Kidney (tissue), 14 donors: ENCODE results near the gene NTN4. TPM values are rescaled to one million over a fixed set of nuclear protein-coding genes. Genes with fewer than 3 reads are reported as not detected.

Experiments
- DNase-seq, 5 donors: peaks; one replicate each; pipeline ENCODE4 v3.0.0-alpha.2; 2013 to 2020
- FAIRE-seq: peaks from 2 replicates; lab custom pipeline; 2012; peaks lifted over from hg19 to GRCh38; lab: Jason Lieb, UNC
- H3K27ac ChIP-seq, 2 donors: one replicate each; pipeline ENCODE4 v1.7.0; 2013; ENCODE audit warnings: low read depth in 2 of 2, low read length in 2 of 2, inconsistent platforms in 1 of 2
- H3K27me3 ChIP-seq: one replicate; pipeline ENCODE4 v1.7.1; 2013; ENCODE audit warnings: low read length, inconsistent platforms; ENCODE audit not compliant: control insufficient read depth, insufficient read depth
- H3K36me3 ChIP-seq, 3 donors: one replicate each; pipeline versions ENCODE4 v1.7.0 to v1.7.1; 2013; ENCODE audit warnings: low read length in 3 of 3, control low read depth in 1 of 3, inconsistent platforms in 1 of 3; ENCODE audit not compliant: insufficient read depth in 3 of 3, control insufficient read depth in 2 of 3
- H3K4me1 ChIP-seq, 3 donors: one replicate each; pipeline versions ENCODE4 v1.7.0 to v1.7.1; 2013; ENCODE audit warnings: low read length in 3 of 3, inconsistent platforms in 1 of 3, low read depth in 1 of 3; ENCODE audit not compliant: control insufficient read depth in 2 of 3, insufficient read depth in 2 of 3
- H3K4me3 ChIP-seq, 3 donors: one replicate each; pipeline versions ENCODE4 v1.7.0 to v1.8.1; 2013; ENCODE audit warnings: low read length in 3 of 3, control low read depth in 1 of 3, inconsistent platforms in 1 of 3
- H3K9ac ChIP-seq, 3 donors: one replicate each; pipeline versions ENCODE4 v1.7.0 to v1.7.1; 2013; ENCODE audit warnings: low read length in 3 of 3, control low read depth in 1 of 3, inconsistent platforms in 1 of 3
- H3K9me3 ChIP-seq, 3 donors: one replicate each; pipeline versions ENCODE4 v1.7.0 to v1.7.1; 2013; ENCODE audit warnings: low read length in 3 of 3, control low read depth in 1 of 3, inconsistent platforms in 1 of 3; ENCODE audit not compliant: control insufficient read depth in 2 of 3, insufficient read depth in 1 of 3
- intact Hi-C: fragments of 100-400 bp; cut with DNase I; formaldehyde crosslinking; loops from one replicate; pipeline ENCODE4 v1.11.1; 2022
- polyA plus RNA-seq: library from polyadenylated mRNA; stranded (reverse); fragments of 350-450 nt; fragmentation: Illumina TruSeq; extraction: RNeasy Lipid Tissue Mini Kit (QIAGEN cat#74804); gene quantifications from one replicate; pipeline ENCODE4 v1.2.3, GENCODE V29; 2014; ENCODE audit warnings: low read depth, low replicate concordance; ENCODE audit not compliant: insufficient read depth
- total RNA-seq: library from RNA; stranded (reverse); fragmentation: NEBNext Ultra II Directional; extraction: Animal tissue kit (Norgen Biotek cat#: 25700); gene quantifications from one replicate; pipeline ENCODE4 v1.2.1, GENCODE V29; 2021
- TF ChIP-seq, protein P1 (sequence below): IDR thresholded peaks from 3 replicates; pipeline ENCODE4 v1.5.1; 2012; ENCODE audit warnings: mild to moderate bottlenecking, moderate library complexity, borderline replicate concordance; ENCODE audit not compliant: insufficient read depth; ENCODE audit errors: extremely low read depth
- donor health status: control.
- donor health status: control.
- donor health status: control.
- donor health status: control.
- donor health status: control.
- donor health status: DM: yes; HTN: yes; CAD: no.
- donor health status: Normal renal cell carcinoma (clear cell type).

NTN4 gene
- total and polyA plus RNA-seq, 2 donors from 2014 or later, result 71.0 to 83.2 TPM

DNA sequence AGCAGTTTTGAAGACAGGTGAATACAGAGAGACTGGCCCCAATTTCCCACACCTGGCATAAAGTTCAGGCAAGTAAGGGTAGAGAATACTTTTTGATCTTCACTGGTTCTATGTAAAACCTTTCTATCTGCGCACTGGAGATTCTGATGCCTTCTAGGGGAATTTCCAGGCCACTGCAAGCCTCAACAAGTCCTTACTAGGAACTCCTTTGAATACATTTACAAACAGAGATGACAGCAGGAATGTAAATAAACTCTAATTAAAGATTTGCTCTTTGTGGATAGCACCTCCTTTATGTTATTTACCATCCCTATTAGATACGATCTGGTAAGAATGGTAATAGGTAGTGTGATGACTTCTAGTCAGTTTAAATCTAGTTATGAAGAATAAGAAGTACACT lies 69.2 kb downstream of the NTN4 start:
- Histone ChIP-seq H3K9ac (no peak overlapping the region), H3K9me3 (no peaks in the 10 kb centered on the region), H3K36me3 (peaks cover 0 to 7% (median 0%) of the 10 kb centered on the region in 3 donors), H3K4me1 (peaks cover 0 to 35% (median 5%) of the 10 kb centered on the region in 3 donors), H3K4me3 (no peak overlapping the region), H3K27me3 (no peaks in the 10 kb centered on the region), H3K27ac (no peak overlapping the region)
- FAIRE-seq (no peak), DNase-seq (no peak)
- intact Hi-C loops, result no loop called here
- TF ChIP-seq, protein P1, sequence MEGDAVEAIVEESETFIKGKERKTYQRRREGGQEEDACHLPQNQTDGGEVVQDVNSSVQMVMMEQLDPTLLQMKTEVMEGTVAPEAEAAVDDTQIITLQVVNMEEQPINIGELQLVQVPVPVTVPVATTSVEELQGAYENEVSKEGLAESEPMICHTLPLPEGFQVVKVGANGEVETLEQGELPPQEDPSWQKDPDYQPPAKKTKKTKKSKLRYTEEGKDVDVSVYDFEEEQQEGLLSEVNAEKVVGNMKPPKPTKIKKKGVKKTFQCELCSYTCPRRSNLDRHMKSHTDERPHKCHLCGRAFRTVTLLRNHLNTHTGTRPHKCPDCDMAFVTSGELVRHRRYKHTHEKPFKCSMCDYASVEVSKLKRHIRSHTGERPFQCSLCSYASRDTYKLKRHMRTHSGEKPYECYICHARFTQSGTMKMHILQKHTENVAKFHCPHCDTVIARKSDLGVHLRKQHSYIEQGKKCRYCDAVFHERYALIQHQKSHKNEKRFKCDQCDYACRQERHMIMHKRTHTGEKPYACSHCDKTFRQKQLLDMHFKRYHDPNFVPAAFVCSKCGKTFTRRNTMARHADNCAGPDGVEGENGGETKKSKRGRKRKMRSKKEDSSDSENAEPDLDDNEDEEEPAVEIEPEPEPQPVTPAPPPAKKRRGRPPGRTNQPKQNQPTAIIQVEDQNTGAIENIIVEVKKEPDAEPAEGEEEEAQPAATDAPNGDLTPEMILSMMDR, result no peak

GRCh38 chr12:95720146-95720545 lies 70.4 kb downstream of the NTN4 start:
- Histone ChIP-seq H3K9me3 (no peaks in the 10 kb centered on the region), H3K9ac (no peak overlapping the region), H3K27me3 (no peaks in the 10 kb centered on the region), H3K4me1 (peaks cover 0 to 35% (median 5%) of the 10 kb centered on the region in 3 donors), H3K4me3 (no peak overlapping the region), H3K27ac (peak overlapping the region in 1 of 2 donors; percentile 48), H3K36me3 (peaks cover 0 to 7% (median 0%) of the 10 kb centered on the region in 3 donors)
- TF ChIP-seq, protein P1, result no peak
- intact Hi-C loops, result no loop called here
- FAIRE-seq (no peak), DNase-seq (no peak)

- intact Hi-C loops, result no loop called here
- DNase-seq (no peak), FAIRE-seq (no peak)
- Histone ChIP-seq H3K4me1 (peaks cover 0 to 35% (median 5%) of the 10 kb centered on the region in 3 donors), H3K36me3 (peaks cover 0 to 7% (median 0%) of the 10 kb centered on the region in 3 donors), H3K9me3 (no peaks in the 10 kb centered on the region), H3K4me3 (no peak overlapping the region), H3K9ac (no peak overlapping the region), H3K27ac (no peak overlapping the region), H3K27me3 (no peaks in the 10 kb centered on the region)
- TF ChIP-seq, protein P1, result no peak
Observed at GRCh38 chr12:95718772-95719171, 71.8 kb downstream of the NTN4 start.

GRCh38 chr12:95718006-95718431 lies 72.5 kb downstream of the NTN4 start:
- TF ChIP-seq, protein P1, result no peak
- DNase-seq, result no peak
- Histone ChIP-seq H3K27me3 (no peaks in the 10 kb centered on the region), H3K9me3 (no peaks in the 10 kb centered on the region), H3K4me3 (no peak overlapping the region), H3K27ac (peak overlapping the region; percentile 30 to 56), H3K9ac (no peak overlapping the region), H3K4me1 (peaks cover 0 to 35% (median 5%) of the 10 kb centered on the region in 3 donors), H3K36me3 (peaks cover 0 to 9% (median under 1%) of the 10 kb centered on the region in 3 donors)
- no peak for FAIRE-seq
- intact Hi-C loops, result no loop called here
